ENCODE results near the gene GJB2.

GRCh38 chr13:20177049-20177831 lies 15.5 kb downstream of the GJB2 start:
- TF ChIP-seq CTCF (IDR thresholded peaks at IDR 0.05): no peak
- TF ChIP-seq POLR2A (IDR thresholded peaks at IDR 0.05): no peak
